Spleen (tissue), 11 donors: ENCODE results near the gene ATP1A1. TPM values are rescaled to one million over a fixed set of nuclear protein-coding genes. Genes with fewer than 3 reads are reported as not detected.

Source experiments
- DNase-seq: peaks from one replicate; pipeline ENCODE4 v3.0.0-alpha.2; 2020
- H3K27ac ChIP-seq, 8 donors: fragments of 200-600 bp; sonication (generic) in 7 of 8; 1 replicate in 4 of 8; 2 replicates in 4 of 8; pipeline versions ENCODE4 v1.5.0 to v1.8.0; 2016 to 2021; ENCODE audit warnings: inconsistent platforms in 4 of 8, mild to moderate bottlenecking in 4 of 8, moderate library complexity in 1 of 8
- H3K27me3 ChIP-seq, 7 donors: fragments of 200-600 bp; sonication (generic) in 6 of 7; replicated peaks in 1 of 7; 1 replicate in 4 of 7; 2 replicates in 3 of 7; pipeline versions ENCODE4 v1.5.0 to v1.8.0; 2016 to 2021; ENCODE audit warnings: inconsistent platforms in 3 of 7, mild to moderate bottlenecking in 1 of 7
- H3K36me3 ChIP-seq, 6 donors: fragments of 200-600 bp; sonication (generic) in 5 of 6; 1 replicate in 4 of 6; 2 replicates in 2 of 6; pipeline versions ENCODE4 v1.5.0 to v1.8.0; 2016 to 2021; ENCODE audit warnings: inconsistent platforms in 2 of 6
- H3K4me1 ChIP-seq, 6 donors: fragments of 200-600 bp; sonication (generic) in 5 of 6; 1 replicate in 3 of 6; 2 replicates in 3 of 6; pipeline versions ENCODE4 v1.5.0 to v1.8.0; 2016 to 2021; ENCODE audit warnings: inconsistent platforms in 3 of 6
- H3K4me3 ChIP-seq, 8 donors: fragments of 200-600 bp; sonication (generic) in 7 of 8; 1 replicate in 4 of 8; 2 replicates in 4 of 8; pipeline versions ENCODE4 v1.5.0 to v1.8.0; 2016 to 2021; ENCODE audit warnings: inconsistent platforms in 4 of 8, mild to moderate bottlenecking in 4 of 8, moderate library complexity in 2 of 8
- H3K9me3 ChIP-seq, 8 donors: fragments of 200-600 bp; sonication (generic) in 7 of 8; 1 replicate in 4 of 8; 2 replicates in 4 of 8; pipeline versions ENCODE4 v1.5.0 to v1.8.0; 2016 to 2021; ENCODE audit warnings: inconsistent platforms in 4 of 8
- CTCF ChIP-seq, 11 experiments: fragments of 200-600 bp in 7 of 11; fragments of 450-650 bp in 4 of 11; sonication (generic) in 4 of 11; IDR thresholded peaks in 8 of 11; conservative IDR thresholded peaks in 3 of 11; 1 replicate in 7 of 11; 2 replicates in 4 of 11; pipeline versions ENCODE4 v1.4.0 to v1.8.0; 2016 to 2021; ENCODE audit warnings: antibody characterized with exemption in 11 of 11, inconsistent platforms in 4 of 11, mild to moderate bottlenecking in 1 of 11
- POLR2A ChIP-seq, 3 donors: fragments of 450-650 bp; IDR thresholded peaks; one replicate each; pipeline ENCODE4 v1.5.1; 2017; ENCODE audit warnings: antibody characterized with exemption in 3 of 3, mild to moderate bottlenecking in 1 of 3
- POLR2AphosphoS5 ChIP-seq, 3 donors: sonication (generic); formaldehyde crosslinking; IDR thresholded peaks; one replicate each; pipeline ENCODE4 v1.5.1; 2017; ENCODE audit warnings: antibody characterized with exemption in 3 of 3
- WGBS, 5 donors: extraction: QIAGEN DNeasy Blood & Tissue Kit in 3 of 5; methylation state at CpG; one replicate each; pipeline versions ENCODE4 v1.1.5 to v1.1.7; 2013 to 2018; 5-methylcytosine and 5-hydroxymethylcytosine counted together
- intact Hi-C: fragments of 100-400 bp; cut with DNase I; formaldehyde crosslinking; loops from one replicate; pipeline ENCODE4 v1.15.0; 2023; ENCODE audit warnings: low total_unique reads
- polyA plus RNA-seq, 3 donors: library from polyadenylated mRNA; stranded (reverse); fragments of 200-250 nt; gene quantifications; one replicate each; pipeline ENCODE4 v1.2.1, GENCODE V29; 2013
- total RNA-seq, 7 donors: library from RNA; depleted of rRNA in 3 of 7; stranded (reverse); fragments of >200 nt in 3 of 7; fragmentation: NEBNext Ultra II Directional in 4 of 7; extraction: Animal tissue kit (Norgen Biotek cat#: 25700) in 4 of 7; gene quantifications; one replicate each; pipeline versions ENCODE4 v1.1.0 to v1.2.1, GENCODE V29; 2016 to 2021
- donor health status: healthy with polysubstance abuse.
- donor health status: DM: no; HTN: no; CAD: no; lungs with moderate emphysema.
- donor health status: DM: no; HTN: no; CAD: no.
- donor health status: Bipolar disorder and iron deficiency.
- donor health status: healthy.
- donor health status: DM: no; HTN: no; CAD: no.
- donor health status: DM: yes; HTN: yes; CAD: no.

Gene ATP1A1
- total and polyA plus RNA-seq, 10 donors: 34.5 to 209 (median 130) TPM

DNA sequence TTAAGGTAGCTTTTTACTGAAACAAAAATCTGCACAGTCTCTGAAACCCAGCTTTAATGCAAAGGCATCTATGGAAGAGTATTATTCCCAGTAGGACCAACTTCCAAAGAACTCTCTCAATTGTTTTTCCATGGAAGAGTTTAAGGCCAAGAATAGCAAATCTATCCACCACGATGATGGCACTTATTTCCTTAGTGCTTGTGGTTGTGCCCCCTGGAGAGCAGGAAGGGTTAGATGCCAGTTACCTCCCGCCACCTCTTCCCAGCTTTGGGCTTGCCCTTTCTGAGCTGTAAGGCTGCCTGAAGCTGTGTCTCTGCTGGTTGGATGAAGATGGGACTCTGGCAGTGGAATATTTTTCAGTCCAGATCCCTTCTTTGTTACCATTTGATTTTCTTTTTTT, 4.8 kb upstream of the ATP1A1 start:
- H3K36me3 ChIP-seq: no peaks in the 10 kb centered on the region
- no peak overlapping the region for H3K27ac ChIP-seq
- peaks cover 0 to 6% (median 0%) of the 10 kb centered on the region in 7 donors for H3K27me3 ChIP-seq
- intact Hi-C loops: loop anchor here (10.0 kb wide), 2 partner anchors 117 to 213 kb away; no protein-coding TSS in a partner anchor
- H3K4me1 ChIP-seq: peaks cover 0 to 13% (median 8%) of the 10 kb centered on the region in 6 donors
- H3K9me3 ChIP-seq: no peaks in the 10 kb centered on the region
- no peak overlapping the region for H3K4me3 ChIP-seq
- WGBS, 5 donors: 51 to 63% (median 58%) methylated on average over 2 of the region's 2 CpGs
- TF ChIP-seq POLR2AphosphoS5 (IDR thresholded peaks at IDR 0.05): no peak
- no peak for TF ChIP-seq CTCF (IDR thresholded peaks at IDR 0.05 in 8 of 11, conservative IDR thresholded peaks at IDR 0.05 in 3 of 11)
- no peak for TF ChIP-seq POLR2A (IDR thresholded peaks at IDR 0.05)
- no peak for DNase-seq

GRCh38 chr1:116370181-116370580, 2.9 kb upstream of the ATP1A1 start:
- no peak for DNase-seq
- Histone ChIP-seq H3K27me3 (peaks cover 0 to 6% (median 0%) of the 10 kb centered on the region in 7 donors), H3K36me3 (no peaks in the 10 kb centered on the region), H3K4me3 (no peak overlapping the region), H3K4me1 (peaks cover 3 to 27% (median 20%) of the 10 kb centered on the region in 6 donors), H3K27ac (no peak overlapping the region), H3K9me3 (no peaks in the 10 kb centered on the region)
- intact Hi-C loops: no loop called here
- 83 to 90% (median 84%) methylated on average over 2 of the region's 2 CpGs for WGBS, 5 donors
- TF ChIP-seq POLR2A (IDR thresholded peaks at IDR 0.05) (no peak), POLR2AphosphoS5 (IDR thresholded peaks at IDR 0.05) (no peak), CTCF (IDR thresholded peaks at IDR 0.05 in 8 of 11, conservative IDR thresholded peaks at IDR 0.05 in 3 of 11) (no peak)

DNA sequence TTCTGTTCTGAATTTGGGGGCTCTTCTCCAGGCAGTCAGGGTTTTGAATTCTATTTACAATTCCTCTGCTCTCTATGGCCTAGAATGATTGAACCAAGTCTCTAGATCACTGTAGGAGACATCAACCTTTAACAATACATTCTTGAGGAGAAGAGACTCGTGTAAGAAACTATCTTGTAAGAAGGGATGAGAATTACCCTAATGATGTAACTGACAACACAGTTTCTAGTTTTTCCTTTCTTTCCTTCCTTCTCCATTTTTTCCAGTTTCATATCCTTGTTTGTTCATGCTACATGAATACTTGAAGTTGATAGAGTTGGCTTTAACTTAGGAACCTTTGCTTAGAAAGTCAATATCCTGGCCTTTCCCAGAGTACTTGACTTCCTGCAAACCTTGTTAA, 1.3 kb upstream of the ATP1A1 start:
- Histone ChIP-seq H3K4me3 (no peak overlapping the region), H3K4me1 (peaks cover 18 to 42% (median 36%) of the 10 kb centered on the region in 6 donors), H3K9me3 (no peaks in the 10 kb centered on the region), H3K27ac (no peak overlapping the region), H3K36me3 (no peaks in the 10 kb centered on the region), H3K27me3 (peaks cover 0 to 6% (median 0%) of the 10 kb centered on the region in 7 donors)
- no peak for TF ChIP-seq POLR2AphosphoS5 (IDR thresholded peaks at IDR 0.05)
- TF ChIP-seq POLR2A (IDR thresholded peaks at IDR 0.05): no peak
- no peak for TF ChIP-seq CTCF (IDR thresholded peaks at IDR 0.05 in 8 of 11, conservative IDR thresholded peaks at IDR 0.05 in 3 of 11)
- intact Hi-C loops: no loop called here
- DNase-seq: no peak
- WGBS, 5 donors: 44 to 72% (median 55%) methylated on average over 1 of the region's 1 CpG

GRCh38 chr1:116372191-116372590, 853 bp upstream of the ATP1A1 start:
- 30 to 42% (median 36%) methylated on average over 11 of the region's 11 CpGs for WGBS, 5 donors
- DNase-seq: no peak
- H3K27me3 ChIP-seq: peaks cover 0 to 6% (median 0%) of the 10 kb centered on the region in 7 donors
- no peaks in the 10 kb centered on the region for H3K9me3 ChIP-seq
- H3K4me1 ChIP-seq: peaks cover 22 to 47% (median 40%) of the 10 kb centered on the region in 6 donors
- H3K36me3 ChIP-seq: no peaks in the 10 kb centered on the region
- peak overlapping the region; percentile 69 to 93 (median 82) for H3K4me3 ChIP-seq
- intact Hi-C loops: no loop called here
- TF ChIP-seq CTCF (IDR thresholded peaks at IDR 0.05 in 8 of 11, conservative IDR thresholded peaks at IDR 0.05 in 3 of 11) (no peak), POLR2AphosphoS5 (IDR thresholded peaks at IDR 0.05) (no peak), POLR2A (IDR thresholded peaks at IDR 0.05) (no peak)
- peak overlapping the region in 7 of 8 donors; percentile 88 to 98 (median 95) for H3K27ac ChIP-seq
